Activated CD4-positive, CD25-positive, alpha-beta regulatory T cell treated with anti-CD3 and anti-CD28 coated beads, Interleukin-2, amount 50 U/mL, for 72 hours (primary cell): ENCODE data around the gene POLR2I.
"Not testable (repeated sequence)": the region's sequence is repeated elsewhere in the genome, so short reads cannot be mapped to it uniquely, and the experiment has no call there.

Experiments
- DNase-seq: peaks from one replicate; pipeline ENCODE4 v3.0.0; 2021

The POLR2I gene

DNA sequence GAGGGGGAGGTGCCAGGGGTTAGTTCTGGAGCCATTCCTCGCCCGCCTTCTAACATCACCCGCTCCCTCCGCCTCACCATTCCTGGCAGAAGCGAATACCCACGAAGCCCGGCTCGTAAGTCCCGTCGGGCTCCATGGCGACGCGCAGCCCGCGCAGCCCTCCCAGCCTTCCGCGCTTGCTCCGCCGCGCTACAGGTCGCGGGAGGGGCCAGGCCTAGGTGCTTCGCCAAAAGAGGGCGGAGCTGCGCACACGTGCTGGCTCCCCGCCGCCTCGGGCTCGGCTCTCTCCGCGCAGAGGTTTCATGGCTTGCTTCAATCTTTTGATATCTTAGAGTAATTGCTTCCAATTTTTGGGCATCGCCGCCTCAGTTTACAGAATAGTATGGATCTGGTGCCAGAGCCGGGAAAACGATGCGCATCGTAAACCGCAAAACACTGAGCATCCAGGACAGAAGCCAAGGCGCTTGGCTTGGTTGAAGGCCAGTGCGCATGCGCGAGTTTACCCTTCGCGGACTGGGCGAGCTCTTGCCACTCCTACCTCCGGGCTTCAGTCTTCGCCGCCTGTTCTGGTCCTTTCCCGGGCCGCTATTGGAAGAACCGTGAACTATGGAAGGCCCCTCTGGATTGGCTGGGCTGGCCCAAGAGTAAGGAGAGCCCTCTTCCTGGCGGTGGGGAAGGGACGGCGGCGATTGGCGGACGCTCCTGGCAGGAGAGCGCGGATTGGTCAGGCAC, at the start of gene POLR2I:
Gene POLR2I, minus strand, starts transcription at position 155 of the 732 bp plus-strand sequence. Its CDS starts 19 bp downstream, at position 136.
- DNase-seq = peak; percentile 95

DNA sequence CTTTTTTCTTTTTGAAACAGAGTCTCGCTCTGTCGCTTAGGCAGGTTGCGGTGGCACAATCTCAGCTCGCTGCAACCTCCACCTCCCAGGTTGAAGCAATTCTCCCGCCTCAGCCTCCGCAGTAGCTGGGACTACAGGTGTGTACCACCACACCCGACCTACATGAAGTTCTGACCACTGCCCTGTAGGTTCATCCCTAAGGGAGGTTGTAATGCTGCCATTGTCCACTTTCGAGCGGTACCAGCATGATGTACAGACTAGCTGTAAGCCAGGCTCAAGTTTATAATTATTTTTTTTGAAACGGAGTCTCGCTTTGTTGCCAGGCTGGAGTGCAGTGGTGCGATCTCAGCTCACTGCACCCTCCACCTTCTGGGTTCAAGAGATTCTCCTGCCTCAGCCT, 49.1 kb upstream of the POLR2I start:
- DNase-seq = no peak

DNA sequence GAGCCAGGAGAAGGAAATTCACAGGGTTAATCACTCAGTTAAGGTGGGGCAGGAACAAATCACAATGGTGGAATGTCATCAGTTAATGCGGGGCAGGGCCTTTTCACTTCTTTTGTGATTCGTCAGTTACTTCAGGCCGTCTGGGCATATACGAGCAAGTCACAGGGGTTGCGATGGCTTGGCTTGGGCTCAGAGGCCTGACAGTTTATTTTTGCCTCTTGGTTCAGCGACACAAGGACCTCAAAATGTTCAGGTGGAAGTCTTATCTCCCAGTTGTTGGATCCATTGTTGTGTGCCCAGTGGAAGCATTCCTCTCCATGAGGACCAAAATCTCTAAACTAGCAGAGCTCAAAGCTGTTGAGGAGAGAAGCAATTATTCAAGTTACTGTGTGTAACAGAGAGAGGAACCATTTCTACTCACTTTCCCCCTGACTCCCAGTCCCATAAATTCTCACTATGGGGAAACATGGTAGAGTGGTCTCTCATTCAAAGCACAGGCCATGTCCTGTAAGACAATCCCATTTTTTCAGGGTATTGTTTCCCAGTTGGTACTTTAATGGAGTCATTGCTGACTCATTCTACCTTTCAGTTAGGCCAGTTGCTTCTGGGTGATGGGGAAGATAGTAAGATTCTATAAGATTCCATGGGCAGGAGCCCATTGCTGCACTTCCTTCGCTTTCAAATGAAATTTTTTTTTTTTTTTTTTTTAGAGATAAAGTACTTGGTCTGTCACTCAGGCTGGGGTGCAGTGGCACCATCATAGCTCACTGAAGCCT, 46.3 kb upstream of the POLR2I start:
- DNase-seq = no peak

DNA sequence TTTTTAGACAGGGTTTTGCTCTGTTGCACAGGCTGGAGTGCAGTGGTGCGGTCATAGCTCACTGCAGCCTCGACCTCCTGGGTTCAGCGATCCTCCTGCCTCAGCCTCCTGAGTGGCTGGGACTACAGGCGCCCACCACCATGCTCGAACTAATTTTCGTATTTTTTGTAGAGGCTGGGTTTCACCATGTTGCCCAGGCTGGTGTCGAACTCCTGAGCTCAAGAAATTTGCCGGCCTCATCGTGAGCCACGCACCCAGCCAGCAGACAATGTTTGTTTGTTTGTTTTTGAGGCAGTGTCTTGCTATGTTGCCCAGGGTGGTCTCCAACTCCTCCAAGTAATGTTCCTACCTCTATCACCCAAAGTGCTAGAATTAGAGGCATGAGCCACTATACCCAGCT, 38.5 kb upstream of the POLR2I start:
- no peak for DNase-seq

DNA sequence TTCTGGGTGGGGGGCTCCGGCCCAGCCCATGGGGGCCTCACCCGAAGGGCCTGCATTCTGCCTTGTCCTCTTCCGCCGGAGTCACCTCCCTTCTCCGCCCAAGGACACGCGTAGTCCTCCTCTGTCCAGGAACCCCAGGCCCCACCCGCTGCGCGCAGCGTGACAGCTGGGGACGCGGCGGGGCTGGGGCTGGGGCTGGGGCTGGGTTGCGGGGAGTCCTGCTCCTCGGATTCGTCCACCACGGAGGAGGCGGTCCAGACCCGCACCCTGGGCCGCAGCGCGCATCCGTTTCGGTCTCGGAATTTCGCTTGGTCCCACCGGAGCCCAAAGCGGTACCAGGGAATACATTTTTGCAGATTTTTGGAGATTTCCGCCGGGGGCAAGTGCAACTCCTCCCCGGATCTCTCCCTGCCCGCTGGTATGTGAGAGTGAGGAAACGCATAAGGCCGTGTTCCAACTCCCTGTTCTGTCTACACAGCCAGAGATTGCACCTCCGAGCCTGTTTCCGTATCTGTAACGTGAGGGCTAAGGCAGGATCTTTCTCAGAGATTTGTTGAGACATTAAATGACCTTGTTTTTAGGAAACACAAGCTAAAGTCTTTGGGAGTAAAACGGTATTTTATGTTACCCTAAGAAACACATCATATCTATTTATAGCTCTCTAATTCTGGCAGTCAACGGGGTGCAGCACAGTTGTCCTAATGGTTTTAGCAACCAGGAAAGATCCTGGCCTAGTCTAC, 37.8 kb upstream of the POLR2I start, which contains the start of gene COX7A1:
Gene COX7A1, minus strand, starts transcription at position 96 of the 740 bp plus-strand sequence. Its CDS starts 40 bp downstream, at position 56.
- no peak for DNase-seq

DNA sequence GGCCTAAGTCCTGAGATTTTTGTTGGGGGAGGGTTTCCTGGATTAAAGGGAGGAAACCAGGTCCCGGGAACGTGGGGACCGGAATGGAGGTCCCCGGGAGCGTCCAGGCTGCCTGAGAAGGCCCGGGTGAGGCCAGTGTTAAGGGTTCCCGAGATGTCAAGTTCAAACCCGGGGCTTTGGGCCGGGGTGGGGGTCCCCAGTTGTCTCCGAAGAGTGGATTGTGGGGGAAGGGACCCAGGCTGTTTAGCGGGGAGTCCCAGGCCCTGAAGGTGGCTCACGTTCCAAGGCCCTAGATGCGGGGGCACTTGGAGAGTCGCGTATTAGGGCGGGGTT, 37.3 kb upstream of the POLR2I start:
- DNase-seq = no peak

DNA sequence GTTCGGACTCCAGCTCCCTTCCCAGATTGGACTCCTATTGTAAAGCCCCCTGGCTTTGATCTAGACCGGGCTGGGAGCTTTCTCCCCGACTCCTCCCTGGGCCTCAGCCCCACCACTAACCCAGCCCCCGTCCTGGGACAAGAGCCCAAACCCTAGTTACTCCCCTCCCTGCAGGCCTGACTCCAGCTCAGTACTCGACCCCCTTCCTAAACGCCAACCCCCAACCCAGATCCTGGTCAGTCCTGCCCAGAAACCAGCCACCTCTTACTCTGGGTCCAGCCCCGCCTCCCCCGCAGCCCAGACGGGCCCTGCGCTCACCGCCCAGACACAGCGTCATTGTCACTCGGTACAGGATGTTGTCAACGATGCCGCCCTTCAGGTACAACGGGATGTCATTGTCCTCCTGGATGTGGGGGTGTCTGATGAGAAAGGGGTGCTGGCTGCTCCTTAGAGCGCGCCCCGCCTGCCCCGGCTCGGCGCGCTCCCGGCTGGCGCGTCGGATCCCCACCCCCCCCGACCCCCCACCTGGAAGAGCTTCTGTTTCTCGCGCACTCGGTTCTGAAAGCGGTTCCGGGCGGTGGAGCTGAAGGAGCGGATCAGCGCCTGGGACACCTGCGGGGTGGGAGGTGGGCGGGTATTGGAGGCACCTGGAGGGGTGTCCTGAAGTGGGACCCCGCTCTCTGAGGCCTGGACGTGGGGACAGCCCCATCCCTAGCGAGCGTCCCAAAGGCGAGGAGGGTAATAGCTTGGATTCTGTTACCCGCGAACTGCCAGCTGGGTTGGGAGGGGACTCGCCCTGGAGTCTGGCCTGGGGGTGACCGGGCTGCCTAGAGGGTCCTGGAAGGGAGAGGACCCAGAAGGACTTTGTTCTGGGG, 36.7 kb upstream of the POLR2I start:
- DNase-seq = no peak

DNA sequence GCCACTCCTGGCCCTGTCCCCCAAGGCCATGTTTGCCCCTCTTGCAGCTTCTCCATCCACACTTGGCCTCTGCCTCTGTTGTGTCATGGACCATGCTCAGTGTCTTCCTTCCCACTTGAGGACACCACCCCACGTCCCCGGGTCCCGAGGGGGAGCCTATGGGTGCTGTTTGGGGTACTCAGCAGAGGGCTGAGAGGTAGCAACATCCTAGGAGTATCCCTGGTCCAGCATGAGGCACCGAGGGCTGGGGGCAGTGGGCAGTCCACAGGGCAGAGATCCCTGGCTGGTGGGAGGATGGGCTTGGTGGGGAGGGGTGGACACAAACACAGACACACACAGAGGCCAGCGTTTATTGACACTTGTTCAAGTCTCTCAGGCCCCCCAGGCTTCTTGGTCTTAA, 35.9 kb upstream of the POLR2I start:
- DNase-seq = no peak

DNA sequence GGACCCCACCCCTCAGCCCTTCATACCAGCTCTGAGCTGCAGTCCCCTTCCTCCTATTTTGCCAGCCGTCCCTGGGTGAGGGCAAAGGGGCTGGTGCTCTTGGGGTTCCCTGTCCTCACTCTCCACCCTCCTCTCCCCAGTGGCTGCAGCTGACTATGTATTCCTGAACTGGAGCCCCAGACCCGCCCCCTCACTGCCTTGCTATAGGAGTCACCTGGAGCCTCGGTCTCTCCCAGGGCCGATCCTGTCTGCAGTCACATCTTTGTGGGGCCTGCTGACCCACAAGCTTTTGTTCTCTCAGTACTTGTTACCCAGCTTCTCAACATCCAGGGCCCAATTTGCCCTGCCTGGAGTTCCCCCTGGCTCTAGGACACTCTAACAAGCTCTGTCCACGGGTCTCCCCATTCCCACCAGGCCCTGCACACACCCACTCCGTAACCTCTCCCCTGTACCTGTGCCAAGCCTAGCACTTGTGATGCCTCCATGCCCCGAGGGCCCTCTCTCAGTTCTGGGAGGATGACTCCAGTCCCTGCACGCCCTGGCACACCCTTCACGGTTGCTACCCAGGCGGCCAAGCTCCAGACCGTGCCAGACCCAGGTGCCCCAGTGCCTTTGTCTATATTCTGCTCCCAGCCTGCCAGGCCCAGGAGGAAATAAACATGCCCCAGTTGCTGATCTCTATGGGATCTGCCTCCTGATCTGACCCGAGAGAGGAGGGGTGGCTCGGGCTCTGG, 35.2 kb upstream of the POLR2I start:
- DNase-seq = no peak

DNA sequence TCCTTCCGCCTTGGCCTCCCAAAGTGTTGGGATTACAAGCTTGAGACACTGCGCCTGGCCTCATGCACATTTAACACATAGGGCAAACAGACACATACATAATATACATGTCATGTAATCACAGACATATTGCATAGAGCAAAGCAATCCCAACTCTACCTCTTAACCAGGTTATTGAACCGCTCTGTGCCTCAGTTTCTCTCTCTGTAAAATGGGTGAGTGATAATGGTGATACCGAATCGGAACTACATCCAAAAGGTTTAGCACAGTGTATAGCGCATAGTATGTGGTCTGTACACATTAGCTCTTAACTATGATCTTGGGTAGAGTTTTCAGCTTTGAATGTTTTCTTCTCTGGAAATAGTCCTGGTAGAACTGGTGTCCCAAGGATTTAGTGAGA, 29.9 kb upstream of the POLR2I start:
- DNase-seq = no peak

DNA sequence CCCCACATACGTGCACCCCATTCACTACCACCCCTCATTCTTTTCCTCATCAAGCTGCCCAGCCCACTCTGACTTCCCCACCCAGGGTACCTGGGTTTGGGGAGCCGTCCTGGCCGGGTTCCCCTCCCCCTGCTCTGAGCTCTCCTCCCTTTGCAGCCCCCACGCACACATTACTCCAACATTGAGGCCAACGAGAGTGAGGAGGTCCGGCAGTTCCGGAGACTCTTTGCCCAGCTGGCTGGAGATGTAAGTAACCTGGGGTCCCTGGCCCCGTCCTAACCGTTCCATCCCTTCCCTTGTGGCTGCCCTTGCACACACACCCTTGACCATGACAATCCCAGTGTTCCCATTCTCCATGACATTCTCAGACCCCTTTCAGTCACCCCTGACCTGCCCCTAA, 27.8 kb upstream of the POLR2I start:
- no peak for DNase-seq

DNA sequence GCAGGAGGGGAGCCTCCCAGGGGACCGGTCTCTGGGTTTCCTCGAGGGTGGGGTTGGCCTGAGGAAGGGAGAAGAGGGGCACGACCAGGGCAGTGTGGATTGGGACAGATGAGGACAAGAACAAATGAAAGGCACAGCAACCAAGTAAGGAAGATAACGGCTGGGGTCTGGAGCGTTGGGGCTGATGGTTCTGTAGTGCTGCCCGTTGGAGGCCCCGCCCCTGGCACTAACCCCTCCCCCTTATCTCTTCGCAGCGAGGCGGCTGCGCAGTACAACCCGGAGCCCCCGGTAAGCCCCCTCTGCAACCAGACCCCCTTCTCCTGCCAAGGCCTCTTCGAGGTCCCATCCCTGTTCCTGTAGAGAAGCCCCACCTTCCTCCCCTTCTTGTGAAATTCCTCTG, 27.4 kb upstream of the POLR2I start:
- DNase-seq = no peak

DNA sequence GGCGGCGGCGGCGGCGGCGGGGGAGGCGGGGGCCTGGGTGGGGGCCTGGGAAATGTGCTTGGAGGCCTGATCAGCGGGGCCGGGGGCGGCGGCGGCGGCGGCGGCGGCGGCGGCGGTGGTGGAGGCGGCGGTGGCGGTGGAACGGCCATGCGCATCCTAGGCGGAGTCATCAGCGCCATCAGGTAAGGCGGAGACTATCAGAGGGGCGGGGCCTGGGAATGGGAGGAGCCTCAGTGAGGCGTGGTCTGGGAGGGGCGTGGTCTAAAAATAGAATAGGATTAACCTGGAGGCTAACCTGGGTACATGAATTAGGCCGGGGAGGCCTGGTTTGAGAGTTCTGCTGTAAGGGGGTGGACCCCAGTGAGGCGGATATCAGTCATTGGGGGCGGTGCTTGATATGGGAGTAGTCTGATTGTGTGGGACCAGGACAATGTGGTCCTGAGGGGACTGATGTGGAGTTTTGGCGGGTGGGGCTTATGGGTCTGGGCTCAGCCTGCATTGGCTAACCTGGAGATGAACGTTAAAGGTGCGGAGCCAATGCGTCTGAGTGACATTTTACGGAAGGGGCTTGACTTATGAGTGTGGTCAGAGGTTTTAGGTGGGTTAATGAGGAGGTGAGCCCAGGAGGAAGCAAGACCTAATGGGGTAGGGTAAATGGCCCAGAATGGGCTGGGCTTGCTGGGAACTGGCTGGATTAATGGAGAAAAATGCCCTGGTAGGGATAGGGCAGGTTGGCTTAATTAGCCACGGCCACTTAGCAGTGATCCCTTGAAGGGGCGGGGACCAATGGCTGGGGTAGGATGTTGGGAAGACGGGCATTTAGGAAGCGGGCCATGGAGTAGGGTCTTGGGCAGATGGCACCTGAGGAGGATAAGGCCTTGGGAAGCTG, 26.6 kb upstream of the POLR2I start:
- peak; percentile 92 for DNase-seq

DNA sequence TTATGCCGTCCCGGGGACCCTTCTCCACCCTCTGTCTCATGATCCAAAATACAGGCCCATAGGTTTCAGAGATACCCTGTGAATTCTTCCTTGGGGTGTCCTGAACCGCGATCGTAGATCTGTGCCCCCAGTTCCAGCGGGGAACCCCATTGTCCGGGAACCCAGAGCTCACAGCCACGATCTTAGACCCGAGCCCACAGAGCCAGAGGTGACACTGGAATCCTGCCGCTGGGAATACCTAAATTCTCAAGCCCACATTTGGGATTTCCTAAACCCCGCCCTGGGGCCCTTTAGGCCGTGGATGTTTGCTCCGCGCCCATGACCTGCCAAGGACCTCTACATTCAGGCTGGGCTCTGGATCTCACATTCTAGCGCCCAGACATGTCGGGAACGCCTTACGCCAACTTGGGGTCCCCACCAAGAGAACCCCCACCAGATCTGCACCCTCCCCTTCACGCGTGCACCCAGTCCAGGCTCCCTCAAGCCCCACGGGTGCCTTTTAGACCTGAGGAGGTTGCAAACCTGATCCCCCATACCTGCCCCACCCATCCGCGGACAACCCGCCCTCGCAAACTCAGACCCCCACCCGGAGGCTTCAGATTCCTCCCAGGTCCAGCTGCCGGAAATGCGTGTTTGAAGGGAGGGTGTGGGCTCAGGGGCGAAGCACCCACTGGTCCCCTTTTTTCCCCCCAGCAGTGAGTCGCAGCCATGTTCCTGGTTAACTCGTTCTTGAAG, 25.8 kb upstream of the POLR2I start:
- no peak for DNase-seq

DNA sequence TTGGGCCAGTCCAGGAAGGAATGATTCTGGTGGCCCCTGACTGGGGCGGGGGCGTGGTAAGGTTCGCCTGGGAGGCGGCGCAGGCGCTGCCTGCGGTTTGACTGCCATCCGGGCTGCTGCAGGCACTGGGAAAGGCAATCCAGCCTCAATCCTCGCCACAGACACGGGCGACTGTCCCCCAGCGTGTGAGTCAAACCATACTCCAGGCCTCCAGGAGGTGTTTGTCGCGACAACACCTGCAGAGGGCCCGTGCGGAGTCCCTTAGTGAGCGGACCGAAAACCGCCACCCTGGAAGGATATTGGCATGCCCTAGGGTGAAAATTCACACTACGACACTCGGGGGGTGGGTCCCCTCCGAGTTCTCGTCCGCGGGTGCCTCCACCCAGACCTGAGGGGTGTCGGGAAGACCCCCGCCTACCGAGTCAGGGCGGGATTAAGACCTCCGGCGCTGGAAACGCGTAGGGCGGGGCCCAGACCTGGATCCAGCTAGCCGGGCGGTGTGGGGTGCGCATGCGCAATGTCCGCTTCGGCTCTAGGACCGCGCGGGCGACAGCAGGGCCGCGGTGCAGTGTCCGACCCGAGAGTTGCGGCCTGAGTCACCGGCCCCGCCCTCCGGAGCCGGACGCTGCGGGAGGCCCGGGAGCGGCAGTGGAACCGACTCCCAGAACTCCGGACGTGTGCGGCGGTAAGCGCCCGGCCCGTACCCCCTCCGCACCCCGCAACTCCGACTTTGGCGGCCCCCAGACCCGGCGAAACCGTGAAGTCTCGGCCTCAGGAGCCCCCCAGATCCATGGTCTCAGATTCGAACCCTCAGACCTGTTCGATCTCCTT, 25.0 kb upstream of the POLR2I start, which contains the start of gene CAPNS1:
Gene CAPNS1, plus strand, starts transcription at position 594 of the 831 bp plus-strand sequence. CDS start 946 bp downstream, outside the sequence.
- DNase-seq = peak; percentile 94

DNA sequence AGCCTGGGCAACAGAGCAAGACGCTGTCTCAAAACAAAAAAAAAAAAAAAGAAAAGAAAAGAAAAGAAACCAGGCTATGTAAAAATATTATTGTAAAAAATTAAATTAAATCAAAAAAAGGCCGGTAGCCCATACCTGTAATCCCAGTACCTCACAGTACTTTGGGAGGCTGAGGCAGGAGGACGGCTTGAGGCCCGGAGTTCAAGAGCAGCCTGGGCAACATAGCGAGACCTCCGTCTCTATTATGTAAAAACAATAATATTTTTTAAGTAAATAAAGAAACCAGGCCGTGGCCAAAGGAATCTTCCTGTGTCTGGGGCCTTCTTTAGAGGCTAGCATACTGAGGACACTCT, 24.4 kb upstream of the POLR2I start:
- no peak for DNase-seq

DNA sequence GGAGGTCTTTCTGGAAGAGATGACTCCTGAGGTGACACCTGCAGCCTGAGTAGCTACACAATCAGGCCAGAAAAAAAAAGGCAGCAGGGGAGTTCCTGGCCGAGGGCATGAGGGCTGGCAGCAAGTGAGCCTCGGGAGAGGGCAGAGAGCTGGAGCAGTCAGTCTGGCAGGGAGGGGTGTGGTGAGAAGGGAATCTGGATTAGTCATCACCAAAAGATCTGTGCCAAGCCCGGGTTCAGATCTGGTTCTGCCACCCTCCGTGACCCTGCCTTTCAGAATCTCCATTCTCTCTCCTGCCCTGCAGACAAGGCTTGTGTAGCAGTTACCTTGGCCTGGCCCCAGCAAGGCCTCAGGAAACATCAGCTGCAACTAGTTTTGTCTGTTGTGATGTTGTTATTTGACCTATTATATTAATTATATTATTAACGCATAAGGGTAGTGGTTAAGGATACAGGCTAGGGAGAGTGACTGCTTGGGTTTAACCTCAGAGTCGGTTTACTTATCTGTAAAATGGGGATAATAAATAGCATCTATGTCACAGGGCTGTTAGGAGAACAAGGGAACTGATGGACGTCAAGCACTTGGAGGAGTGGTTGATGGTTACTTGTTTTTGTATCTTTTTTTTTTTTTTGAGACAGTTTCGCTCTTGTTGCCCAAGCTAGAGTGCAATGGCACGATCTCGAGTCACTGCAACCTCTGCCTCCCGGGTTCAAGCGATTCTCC, 22.4 kb upstream of the POLR2I start:
- DNase-seq = no peak

DNA sequence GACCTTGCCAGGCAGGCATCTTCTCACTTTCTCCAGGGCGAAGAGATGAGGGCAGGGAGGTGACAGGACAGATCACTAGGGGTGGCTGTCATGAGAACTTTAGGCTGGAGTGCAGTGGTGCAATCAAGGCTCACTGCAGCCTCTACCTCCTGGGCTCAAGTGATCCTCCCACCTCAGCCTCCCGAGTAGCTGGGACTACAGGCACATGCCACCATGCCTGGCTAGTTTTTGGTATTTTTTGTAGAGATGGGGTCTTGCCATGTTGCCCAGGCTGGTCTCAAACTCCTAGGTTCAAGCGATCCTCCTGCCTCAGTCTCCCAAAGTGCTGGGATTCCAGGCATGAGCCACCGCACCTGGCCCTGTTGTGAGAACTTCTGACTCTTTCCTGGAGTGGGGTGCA, 20.2 kb upstream of the POLR2I start:
- not testable (repeated sequence) for DNase-seq
